Stimulated activated CD8-positive, alpha-beta memory T cell treated with anti-CD3 and anti-CD28 coated beads, Interleukin-12 subunit alpha, Interleukin-12 subunit beta, amount 100 ng/mL, for 4 hours (primary cell): Measurements from ENCODE around the gene FAM20A.

Experiments
- DNase-seq: peaks from one replicate; pipeline ENCODE4 v3.0.0-alpha.2; 2020; ENCODE audit warnings: low read depth

Gene FAM20A

GRCh38 chr17:68565661-68566441 is 35.3 kb downstream of the FAM20A start:
- DNase-seq: no peak

- DNase-seq: no peak
Observed at GRCh38 chr17:68564415-68565111, 36.6 kb downstream of the FAM20A start.

DNA sequence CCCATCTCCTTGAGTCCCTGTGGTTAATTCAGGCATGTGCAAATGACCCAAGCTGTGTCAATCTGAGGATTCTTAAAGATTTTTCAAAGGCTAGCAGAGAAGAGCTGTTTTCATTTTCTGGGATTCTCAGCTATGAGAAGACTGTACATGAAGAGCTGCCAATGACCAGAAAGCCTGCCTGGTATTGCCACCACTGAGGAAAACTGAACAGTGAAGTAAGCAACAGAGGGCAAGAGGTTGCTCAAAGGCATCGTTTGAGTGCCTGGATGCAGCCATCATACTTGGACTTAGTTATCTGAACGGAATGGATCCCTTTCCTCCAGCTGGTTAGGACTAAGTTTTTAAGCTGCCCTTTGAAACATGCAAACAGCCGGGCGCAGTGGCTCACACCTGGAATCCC is 38.4 kb downstream of the FAM20A start:
- no peak for DNase-seq

DNA sequence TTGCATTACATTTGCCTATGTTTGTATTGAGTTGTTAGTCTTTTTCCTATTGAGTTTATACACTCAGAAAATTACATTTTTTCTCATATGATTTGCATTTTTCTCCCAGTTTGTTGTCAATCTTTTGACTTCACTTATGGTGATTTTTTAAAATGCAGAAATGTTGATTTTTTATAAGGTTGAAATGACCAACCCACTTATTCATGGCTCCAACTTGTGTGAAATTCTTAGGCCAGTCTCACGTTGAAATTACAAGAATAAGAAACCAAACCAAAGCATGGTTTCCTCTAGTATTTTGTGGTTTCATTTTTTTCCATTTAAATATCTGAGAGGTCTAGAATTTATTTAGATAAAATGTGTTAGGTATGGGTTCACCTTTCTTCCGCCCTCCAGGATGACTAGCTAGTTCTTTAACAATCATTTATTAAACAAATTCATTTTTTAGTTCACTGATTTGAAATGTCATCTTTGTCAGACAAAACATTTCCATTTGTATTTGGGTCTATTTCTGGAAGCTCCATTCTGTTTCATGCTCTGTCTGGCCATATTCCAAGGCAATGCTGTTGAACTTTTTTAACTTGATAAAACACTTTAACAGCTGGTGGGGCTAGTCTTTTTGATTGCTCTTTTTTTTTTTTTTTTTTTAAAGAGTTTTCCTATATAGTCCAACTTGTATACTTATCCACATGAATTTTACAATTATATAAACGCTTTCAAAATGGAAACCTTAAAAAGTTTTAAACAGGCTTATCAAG is 40.0 kb downstream of the FAM20A start:
- DNase-seq: no peak

DNA sequence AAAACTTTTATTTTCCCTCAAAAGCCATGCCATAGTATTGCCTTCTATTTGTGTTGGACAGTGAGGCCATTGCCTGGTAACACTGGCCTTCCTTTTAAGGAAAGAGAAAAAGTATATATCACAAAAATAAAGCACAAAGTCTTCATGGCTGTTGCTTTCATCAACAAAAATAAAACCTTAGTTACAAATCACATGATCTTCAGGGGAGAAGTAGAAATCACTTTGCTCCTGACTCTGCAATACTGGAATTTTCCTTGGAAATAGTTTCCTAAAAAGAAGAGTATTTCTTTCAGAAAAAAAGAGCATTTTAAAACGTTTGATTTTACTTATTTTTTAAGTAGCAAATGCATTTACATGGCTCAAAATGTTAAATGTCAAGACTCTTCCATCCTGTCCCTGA is 41.9 kb downstream of the FAM20A start:
- no peak for DNase-seq

DNA sequence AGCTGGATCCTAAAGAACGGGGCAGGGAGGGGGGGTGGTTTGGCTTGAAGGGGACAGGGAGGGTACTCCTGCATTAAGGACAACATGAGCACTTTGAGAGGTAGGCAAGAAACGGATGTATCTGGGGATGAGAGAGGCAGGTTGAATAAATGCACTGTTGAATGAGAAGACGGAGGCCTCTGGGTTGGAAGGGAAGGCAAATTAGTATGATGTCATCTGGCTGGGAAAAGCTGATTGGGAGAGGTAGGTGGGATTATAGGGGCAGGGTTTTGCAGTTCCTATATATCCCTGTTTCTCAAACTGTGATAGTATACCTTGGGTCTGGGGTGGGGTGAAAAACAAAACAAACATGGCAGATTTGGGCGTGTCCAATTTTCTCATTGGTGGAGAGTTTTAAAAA is 44.6 kb downstream of the FAM20A start:
- no peak for DNase-seq

GRCh38 chr17:68544111-68544915 is 56.9 kb downstream of the FAM20A start:
- DNase-seq: no peak

DNA sequence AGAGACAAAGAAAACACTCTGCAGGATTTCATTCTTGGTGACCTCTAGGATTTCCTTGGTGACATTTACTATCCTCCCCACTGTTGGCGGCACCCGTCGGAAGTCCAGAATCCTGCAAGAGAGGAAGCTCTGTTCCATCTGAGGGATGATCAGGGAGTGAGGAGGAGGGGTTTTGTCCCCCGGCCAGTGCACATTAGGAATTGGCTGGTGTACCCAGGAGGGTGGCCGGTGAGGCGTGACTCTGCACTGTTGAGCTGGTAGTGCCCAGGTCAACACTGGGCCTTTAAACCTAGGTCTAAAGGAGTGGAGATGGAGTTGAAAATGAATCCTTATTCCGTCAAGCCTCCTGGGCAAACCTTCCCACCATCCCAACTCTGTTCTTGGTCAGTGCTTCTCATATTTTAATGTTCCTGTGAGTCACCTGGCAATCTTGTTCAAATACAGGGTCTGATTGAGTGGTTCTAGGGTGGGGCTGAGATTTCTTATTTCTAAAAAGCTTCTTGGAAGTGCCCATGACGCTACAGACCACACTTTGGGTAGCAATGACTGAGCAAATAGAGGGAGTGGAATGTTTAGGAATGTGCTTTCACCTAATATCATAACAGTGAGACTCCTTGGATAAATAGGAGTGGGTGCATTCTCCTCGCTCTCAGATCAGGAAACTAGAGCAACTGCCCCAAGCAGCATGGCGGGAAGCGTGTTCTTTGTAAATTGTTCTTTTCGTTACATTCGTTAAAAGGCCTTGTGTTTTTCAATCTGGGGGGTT is 58.3 kb downstream of the FAM20A start:
- DNase-seq: no peak

DNA sequence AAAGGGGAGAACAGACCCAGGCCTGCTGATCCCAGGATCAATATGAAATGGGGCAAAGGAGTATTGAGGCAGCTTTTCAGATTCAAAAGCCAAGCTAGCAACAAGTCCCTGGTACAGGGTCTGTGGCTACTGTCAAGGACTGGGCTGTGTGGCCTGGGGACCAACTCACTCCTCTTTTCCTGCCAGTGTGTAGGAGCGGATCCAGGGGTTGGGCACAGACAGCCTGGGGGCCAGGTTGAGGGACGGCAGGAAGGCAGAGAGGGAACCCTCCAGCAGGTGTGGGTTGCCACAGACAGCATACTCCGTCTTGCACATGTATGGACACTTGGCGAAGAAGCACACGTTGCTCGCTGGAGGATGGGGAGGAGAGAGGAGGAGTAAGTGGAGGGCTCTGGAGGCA is 59.4 kb downstream of the FAM20A start:
- no peak for DNase-seq

DNA sequence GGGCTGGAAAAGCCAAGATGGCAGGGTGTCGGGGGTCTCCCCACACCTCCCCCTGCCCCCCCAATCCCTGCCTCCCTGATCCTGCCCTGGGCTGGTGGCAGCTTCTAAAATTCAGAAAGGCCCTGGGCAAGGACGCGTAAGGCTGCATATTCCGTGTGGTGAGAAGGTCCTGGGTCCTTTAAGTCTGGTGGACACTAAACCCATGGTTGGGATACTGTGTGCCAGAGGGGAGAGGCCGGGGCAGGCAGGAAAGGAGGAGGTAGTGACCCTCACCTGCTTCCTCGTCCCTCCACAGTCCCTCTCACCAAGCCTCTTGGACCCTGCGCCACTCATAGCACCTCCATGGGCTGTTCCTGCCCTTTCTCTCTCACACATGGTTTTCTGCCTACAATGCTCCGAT is 60.2 kb downstream of the FAM20A start:
- DNase-seq: no peak

GRCh38 chr17:68539548-68540467 is 61.4 kb downstream of the FAM20A start:
- no peak for DNase-seq

DNA sequence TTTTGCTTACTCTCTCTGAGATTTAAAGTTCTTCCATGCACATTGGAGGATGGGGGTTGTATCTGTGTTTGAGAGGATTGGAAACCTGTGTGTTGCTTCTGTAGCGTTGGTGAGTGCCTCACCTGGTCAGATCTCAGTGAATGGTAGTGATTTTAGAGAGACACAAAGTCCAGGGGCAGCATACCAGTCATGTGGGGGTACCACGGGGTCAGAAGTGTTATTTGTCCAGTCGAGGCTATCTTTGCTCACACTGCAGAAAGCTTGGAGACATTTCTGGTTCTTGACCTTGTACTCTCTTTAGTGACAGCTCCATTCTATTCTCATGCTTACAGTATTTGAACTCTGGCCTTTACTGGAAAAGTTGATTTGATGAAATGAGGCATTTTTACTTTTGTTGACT is 65.2 kb downstream of the FAM20A start:
- DNase-seq: no peak

- DNase-seq: no peak
Observed at GRCh38 chr17:68534695-68535088, 66.5 kb downstream of the FAM20A start.

DNA sequence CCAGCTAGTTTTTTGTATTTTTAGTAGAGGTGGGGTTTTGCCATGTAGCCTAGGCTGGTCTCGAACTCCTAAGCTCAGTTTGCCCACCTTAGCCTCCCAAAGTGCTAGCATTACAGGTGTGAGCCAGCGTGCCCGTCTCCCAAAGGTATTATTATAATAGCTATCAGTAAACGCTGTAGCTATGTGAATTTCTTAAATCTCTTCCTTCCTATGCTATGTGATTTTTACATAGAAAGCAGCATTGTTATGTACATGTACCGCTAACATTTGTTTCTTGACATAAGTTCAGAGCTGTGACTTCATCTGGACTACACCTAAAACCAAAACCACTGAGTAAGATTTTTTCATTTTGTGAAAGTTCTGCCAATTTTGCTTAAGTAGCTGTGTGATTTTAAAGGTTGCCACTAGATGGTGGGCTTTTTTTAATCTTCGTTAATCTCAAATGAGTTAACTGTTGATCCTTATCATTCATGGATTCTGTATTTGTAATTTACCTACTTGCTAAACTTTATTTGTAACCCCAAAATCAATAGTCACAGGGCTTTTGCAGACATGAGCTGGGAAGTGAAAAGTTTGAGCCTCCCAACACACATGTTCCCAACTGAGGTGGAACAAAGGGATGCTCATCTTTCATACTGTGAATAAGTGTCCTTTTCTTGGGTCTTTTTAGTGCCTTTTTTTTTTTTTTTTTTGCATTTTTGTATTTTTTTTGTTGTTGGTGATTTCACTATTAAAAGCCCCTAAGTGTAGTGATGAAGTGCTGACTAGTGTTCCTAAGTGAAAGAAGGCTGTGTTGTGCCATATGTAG is 67.1 kb downstream of the FAM20A start:
- no peak for DNase-seq

- no peak for DNase-seq
Observed at GRCh38 chr17:68532826-68533225, 68.3 kb downstream of the FAM20A start.

GRCh38 chr17:68531252-68531651 is 69.9 kb downstream of the FAM20A start:
- no peak for DNase-seq

DNA sequence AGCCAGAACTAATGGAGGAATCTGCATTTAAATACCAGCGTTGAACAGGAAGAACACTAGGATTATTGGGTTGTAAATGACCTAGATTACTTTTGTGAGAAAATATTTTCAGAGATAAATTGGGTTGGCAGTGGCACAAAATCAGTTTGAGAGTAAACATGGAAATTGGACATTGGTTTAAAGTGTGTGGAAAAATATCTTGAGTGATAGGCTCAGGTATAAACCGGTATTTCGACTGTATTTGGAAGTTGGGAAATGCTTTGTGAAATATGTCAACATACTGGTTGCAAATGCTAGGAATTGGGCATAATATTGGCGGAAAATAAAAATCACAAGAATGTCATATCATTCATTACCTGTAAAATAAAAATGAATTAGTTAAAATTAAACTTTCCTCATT is 73.9 kb downstream of the FAM20A start:
- no peak for DNase-seq

GRCh38 chr17:68526548-68526947 is 74.6 kb downstream of the FAM20A start:
- no peak for DNase-seq

DNA sequence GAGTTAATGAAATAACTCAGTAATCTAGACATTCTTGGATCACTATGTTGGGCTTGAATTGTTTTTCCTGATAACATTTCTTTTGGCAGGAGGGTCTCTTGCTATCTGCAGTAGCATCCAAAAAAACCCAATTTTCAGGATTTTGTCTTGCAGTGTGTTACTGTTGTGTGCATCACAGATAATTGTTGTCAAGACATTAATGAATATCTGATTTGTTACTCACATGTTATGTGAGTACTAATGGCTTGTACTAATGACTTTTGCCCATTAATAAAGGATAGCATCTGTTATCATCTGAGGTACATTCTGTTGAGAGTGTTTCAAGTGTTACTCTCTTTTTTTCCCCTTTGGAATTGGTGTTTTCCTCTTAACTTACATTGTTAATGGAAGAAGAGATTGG is 78.9 kb downstream of the FAM20A start:
- DNase-seq: no peak
